ENCODE results near the gene LRRC3B.

The LRRC3B gene

DNA sequence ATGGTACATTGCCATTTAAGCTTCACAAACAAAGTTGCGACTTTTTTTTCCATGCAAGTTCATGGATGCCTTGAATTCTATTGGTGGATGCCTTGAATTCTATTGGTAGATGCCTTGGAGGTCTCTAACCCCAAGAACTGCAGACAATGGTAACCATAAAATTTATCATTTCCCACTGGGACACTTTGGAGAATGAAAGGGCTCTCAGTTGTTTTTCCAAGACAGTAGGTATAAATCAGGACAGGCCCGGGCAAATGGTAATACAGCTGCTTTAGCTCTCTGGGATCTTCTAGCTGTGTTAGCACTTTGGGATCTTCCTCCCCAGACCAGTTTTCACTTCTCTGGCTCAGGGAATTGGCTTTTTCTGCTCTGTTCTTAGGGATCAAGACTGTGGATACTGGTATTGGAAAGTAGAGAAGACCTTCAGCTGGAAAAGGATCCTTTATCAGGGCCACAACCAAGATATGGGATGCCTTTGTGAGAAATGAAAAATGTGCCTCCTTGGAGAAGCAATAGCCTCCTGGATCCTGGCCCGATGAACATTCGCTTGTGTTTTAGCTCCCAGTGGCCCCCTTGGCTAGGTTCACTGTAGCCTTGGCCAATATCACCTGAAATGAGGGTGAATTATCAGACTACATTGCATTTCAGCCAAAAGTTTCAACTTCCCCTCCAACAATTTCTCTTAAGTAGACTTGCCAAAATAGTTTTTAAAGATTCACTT lies 8.3 kb downstream of the LRRC3B start:
- no peak for DNase-seq (ENCODE audit: low read depth in 2 of 2)

DNA sequence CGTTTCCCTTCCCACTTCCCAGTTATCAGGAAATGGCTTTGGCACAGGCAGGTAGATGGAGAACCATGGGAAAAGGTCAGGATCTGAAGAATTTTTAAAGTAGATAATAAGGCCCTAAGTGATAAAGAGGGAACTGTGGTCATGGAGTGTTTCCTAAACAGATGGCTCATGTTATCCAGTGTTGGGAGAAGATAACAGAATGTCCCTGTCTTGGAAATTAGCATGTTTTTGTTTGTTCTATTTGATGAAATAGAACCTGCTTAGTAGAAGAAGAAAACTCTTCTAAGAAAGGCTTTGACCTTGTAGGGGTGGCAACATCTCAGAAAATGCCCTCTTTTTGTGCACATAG lies 8.8 kb downstream of the LRRC3B start:
- no peak for DNase-seq (ENCODE audit: low read depth in 2 of 2)

DNA sequence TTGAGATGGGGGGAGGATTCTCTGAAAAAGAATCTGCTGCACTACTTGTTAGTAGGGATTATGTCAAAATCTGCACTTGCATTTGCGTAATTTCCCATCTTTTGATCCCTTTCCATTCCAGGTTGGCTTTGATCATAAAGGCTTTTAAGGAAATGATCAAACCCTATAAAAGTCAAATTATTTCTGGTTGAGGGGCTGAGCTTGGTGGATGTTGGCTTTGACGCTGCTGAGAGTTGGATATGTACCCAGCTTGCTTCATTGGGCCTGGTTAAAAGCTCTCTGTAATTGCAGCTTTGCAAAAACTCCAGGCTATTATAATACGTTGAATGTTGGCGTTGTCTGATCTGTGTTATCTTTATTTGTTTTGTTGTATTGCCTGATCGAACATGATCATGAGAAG lies 12.0 kb downstream of the LRRC3B start:
- no peak for DNase-seq (ENCODE audit: low read depth in 2 of 2)

DNA sequence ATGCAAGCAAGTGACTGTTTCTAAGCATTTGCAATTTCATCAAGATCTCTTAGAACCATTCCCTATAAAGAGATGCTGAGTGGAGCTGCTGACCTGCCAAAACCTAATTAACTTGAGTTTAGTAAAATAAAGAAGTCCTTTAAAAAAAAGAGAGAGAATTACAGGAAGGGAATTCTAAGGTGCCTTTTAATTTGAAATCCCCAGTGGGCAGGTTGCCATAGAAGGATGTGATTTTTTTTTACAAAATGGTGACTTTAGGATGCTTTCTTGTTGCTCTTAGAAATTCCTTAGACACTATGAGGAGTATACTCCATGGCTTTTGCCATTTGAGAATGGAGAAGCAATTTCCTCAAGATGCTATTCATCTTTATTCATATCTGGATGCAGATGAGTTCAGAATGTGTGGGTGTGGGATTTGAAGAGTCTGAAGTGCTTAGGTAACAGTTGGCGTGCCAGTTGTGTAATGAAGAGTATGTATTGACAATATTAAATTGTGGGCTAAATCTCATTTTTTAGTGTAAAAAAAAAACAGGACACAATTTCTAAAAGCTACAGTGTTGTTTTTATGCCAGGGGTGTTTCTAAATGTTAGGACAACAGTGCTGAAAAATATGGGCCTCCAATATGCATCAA lies 13.6 kb downstream of the LRRC3B start:
- no peak for DNase-seq (ENCODE audit: low read depth in 2 of 2)

DNA sequence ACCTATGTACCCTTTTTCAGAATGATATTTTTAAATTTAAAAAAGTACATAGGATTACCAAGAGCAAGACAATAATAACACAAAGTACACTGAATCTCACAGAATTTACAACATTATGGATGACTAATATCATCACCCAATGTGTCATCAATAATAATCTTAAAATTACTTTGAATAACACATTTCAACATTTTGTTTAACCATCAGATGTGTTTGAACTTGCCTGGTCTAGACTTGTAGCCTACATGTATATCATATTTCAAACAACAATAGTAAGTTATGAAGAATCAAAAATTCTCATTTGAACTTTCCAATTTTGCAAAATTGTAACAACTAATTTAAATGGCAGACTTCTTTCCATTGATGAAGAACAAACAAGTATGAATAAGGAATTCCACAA lies 15.1 kb downstream of the LRRC3B start:
- no peak for DNase-seq (ENCODE audit: low read depth in 2 of 2)

DNA sequence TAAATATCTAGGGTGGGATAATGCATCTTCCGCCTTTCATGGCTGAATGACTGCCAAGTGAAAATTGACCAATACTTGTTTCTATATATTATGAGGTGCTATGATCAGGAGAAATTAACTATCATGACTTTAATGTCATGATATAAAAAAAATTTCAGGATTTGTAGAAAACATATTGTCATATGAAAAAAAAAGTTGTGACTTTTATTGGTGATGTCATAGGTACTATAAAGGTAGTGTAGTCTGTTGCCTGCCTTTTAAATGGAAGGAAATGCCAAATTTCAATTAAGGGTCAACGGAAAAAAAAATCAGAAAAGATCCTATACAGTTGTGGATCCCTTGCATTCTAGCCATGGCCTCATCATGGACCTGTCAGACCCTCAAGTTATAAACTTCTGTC lies 15.5 kb downstream of the LRRC3B start:
- no peak for DNase-seq (ENCODE audit: low read depth in 2 of 2)

DNA sequence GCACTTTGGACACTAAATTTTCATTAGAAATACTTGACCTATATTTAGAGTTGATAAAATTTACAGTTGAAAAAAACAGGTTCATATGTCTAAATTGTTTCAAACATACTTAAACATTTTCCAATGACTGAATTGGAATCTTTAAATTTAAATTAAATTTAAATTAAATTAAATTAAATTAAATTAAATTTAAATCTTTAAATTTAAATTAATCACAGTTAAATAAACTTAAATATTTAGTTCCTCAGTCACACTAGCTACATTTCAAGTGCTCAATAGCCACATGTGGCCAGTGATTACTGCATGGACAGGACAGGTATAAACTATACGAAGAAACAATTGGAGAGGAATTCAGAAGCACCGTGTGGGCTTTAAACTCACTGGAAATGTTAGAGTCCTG lies 16.8 kb downstream of the LRRC3B start:
- no peak for DNase-seq (ENCODE audit: low read depth in 2 of 2)

DNA sequence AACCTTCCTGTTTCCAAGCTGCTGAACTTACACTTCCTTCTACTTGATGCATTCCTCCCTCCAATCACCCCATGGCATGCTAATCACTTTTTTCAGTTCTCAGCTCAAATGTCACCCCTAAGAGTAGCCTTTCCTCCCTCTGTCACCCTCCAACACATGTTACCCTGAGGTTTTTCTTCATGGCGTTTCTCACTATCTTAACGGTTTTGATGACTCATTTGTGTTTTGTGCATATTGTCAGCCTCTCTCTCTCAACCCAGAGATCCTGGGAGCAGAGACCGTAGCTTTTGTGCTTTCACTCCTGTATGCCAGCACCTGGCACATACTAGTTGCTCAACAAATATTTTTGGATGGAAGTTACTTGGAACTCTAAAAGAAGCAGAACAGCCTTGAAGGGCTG lies 24.5 kb downstream of the LRRC3B start:
- DNase-seq (ENCODE audit: low read depth in 2 of 2) = no peak

DNA sequence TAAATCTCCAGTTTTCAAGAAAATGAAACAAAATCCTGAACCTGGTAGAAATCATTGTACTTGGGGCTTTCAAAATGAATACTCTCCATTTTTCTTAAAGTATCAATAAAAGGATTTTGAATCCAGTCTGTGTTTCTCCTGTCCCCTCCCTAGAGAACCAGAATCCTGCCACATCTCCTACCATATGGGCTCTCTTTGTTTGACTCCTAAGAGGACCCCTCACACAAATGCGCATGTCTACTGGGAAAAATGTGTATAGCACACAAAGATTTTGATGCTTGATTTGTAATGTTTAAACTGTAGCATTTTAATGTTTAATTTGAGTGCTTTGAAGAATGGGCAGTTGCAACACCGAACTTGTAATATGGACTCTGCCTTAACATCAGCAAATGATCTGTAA lies 25.9 kb downstream of the LRRC3B start:
- no peak for DNase-seq (ENCODE audit: low read depth in 2 of 2)

DNA sequence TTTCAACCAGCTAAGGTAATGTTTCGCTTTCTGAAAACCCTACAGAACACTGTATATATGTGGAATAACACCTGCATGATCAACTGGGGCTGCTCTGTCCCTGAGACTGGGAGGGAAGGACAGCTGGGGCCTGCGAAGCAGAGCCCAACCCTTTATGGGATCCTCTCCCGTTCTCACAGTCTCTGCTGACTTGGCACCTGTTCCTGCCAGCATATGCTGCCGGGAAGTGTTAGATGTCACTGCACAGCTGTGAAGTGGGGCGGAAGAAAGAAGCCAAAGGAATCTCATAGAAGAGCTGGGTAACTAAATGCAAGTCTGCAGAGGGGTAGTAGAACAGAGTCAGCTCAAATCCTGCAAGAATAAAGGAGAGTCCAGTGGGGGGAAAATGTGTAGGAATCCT lies 29.6 kb downstream of the LRRC3B start:
- no peak for DNase-seq (ENCODE audit: low read depth in 2 of 2)

DNA sequence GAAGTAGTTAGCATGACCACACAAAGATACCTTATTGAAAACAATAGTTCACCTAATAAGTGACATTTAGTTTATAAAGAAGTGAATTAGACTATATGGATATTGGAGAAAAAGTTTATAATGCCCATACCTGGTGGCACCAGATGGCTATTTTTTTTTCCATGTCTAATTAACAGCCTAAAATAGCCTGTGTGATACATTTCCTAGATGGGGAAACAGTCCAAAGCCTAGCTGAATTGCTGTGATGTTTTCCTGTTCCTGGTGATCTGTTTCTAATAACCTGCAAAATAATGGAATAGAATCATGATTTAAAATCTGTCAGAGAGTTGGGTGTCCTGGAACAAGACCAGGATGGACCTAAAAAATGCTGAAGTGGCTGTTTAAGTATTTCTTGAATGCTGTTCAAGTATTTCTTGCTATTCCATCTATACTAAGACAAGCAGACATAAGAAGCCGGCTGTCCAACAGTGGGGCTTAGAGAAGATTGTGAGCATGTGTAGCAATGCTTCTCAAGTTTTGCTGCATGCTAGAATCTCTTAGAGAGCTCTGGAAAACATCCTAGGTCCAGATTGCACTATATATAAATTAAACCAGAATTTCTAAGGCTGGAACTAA lies 31.3 kb downstream of the LRRC3B start:
- no peak for DNase-seq (ENCODE audit: low read depth in 2 of 2)

DNA sequence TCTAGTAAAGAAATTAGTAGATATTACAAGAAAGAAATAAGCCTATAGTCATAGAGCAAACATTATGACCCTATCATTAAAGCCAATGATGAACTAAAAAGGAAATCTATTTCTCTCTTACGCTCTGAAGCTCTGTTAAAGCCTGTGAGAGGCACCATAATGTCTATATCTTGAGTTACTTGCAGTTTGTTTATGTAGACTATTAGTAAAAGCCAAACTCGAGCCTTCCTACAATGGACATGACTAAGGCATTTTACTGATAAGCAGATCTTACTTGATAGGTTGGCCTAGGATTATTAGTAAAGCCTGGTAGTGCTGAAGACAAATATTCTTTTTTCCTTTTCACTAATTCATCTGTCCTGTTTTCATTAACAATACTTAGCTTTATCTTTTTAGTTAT lies 32.7 kb downstream of the LRRC3B start:
- DNase-seq (ENCODE audit: low read depth in 2 of 2) = no peak

DNA sequence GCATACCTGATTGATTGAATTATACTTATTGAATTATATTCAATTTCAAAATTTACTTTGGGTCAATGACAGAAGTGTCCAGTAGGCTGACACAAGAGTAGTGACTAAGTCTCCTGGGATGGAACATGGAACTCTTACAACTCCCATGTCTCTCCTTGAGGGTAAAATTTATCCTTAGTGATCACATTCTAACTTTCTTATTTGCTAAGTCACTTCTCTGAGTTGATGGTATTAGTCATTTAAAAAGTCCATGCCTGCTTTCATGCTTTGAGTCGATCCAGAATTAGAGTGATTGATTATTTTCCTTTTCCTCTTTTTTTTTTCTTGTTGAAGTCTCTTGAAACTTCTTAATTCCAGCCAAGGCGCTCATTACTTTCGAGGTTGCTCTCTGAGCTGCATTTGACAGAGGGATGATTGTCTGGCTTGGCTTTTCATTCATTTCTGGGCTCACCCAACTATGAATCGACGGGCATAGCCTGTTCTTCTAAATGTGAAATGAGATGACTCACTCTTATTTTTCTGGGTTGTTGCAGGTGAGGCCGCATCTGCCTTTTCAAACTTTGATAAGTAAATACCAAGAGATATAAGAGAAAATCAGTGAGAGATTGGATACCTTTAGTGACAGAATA lies 34.9 kb downstream of the LRRC3B start:
- DNase-seq (ENCODE audit: low read depth in 2 of 2) = no peak

DNA sequence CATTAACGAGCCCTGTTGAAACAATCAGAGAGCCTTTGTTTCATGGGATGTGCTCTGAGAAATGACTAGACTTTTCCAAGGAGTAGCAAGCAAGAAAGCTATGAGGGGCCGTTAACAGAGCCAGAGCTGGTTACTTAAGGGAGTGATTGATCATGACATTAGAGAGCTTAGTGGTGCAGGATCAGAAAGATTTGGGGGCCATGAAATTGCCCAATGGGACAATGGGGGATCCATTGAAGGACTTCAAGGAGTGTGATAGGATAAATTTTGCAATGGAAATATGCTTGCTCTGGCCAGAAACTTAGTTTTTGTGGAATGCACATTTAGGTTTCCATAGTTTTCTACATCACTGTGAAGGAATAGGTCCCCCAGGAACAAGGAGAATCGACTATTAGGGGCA lies 45.6 kb downstream of the LRRC3B start:
- no peak for DNase-seq (ENCODE audit: low read depth in 2 of 2)

DNA sequence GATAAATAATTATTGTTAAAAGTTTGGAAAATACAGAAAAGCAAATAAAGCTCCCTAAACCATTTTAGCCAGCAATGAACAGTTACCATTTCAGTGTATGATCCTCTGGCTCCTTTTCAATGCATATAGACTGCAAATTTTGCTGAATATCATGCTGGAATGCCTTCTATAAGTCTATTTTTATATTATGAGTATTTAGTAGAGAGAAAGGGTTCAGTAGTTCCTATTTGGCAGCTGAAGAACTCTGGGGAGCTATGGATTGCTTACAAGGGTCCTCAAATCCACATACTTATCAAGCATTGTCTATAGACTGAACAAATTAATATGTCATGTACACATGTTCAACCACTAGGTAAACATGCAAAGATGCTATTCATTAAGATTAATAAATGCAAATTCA lies 46.1 kb downstream of the LRRC3B start:
- no peak for DNase-seq (ENCODE audit: low read depth in 2 of 2)

DNA sequence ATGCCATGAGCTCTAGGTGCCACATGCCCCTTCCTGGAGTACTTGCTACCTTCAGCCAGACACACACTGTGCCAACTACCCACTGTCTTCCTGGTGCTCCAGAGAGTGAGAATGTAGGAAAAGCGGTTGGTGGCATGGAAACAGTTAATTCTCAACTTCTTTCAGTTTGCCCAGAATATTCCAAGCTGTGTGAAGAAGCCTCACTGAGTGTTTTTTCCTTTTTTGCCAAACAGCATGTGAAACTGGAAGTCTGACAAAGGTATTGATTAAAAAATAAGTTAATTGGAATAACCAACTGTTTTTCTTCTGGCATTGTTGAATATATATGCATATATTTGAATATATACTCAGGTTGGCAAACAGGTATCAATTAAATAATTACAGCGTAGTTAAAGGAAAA lies 52.8 kb downstream of the LRRC3B start:
- no peak for DNase-seq (ENCODE audit: low read depth in 2 of 2)

DNA sequence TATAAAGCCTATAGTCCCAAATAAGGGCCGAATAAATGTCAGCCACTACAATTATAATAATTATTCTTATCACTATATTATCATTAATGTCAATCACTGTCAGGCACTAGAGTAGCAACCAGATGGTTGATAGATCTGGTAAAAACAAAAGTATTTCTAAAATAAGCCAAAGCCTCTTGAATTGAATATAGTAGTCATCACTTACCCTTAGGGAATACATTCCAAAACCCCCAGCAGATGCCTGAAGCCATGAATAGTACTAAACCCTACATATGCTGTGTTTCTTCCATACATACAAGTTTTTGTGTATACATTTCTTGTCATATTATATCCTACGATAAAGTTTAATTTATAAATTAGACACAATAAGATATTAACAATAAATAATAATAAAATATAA lies 59.1 kb downstream of the LRRC3B start:
- no peak for DNase-seq (ENCODE audit: low read depth in 2 of 2)

DNA sequence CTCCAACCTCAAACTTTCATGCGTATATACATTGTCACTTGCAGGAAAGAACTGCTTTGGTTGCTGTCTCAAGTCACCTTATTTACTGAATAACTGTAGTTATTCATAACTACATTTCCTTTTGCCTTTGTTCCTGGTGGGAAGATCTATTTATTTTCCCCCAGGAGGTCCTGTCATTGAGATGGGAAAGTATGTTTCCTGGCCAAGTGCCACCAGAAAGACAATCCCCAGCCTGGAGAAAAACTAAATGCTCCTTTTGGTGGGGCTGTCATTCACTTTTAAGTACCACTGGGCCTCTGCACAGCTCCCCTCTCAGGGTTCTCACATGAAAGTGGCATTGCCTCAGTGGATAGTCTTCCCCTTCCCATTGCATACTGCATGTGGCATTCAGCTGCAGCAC lies 59.8 kb downstream of the LRRC3B start:
- no peak for DNase-seq (ENCODE audit: low read depth in 2 of 2)

DNA sequence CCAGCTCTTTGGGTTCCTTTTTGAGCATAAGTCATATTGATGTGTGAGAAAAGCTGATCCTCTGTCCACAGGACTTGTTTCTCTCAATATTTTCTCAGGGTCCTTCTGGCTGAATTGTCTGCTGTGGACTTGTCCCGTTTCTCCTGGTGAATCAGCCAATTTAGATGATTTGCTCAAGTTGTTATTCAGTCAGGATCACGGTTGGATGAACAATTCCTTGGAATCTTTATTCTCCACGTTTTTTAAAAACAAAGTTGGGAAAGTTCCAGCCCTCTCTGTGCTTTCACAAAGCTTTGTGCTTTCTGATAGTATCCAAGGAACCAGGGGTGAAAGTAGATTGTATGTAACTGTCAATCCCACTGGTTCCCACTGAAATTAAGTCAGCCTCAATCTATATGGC lies 61.3 kb downstream of the LRRC3B start:
- no peak for DNase-seq (ENCODE audit: low read depth in 2 of 2)

DNA sequence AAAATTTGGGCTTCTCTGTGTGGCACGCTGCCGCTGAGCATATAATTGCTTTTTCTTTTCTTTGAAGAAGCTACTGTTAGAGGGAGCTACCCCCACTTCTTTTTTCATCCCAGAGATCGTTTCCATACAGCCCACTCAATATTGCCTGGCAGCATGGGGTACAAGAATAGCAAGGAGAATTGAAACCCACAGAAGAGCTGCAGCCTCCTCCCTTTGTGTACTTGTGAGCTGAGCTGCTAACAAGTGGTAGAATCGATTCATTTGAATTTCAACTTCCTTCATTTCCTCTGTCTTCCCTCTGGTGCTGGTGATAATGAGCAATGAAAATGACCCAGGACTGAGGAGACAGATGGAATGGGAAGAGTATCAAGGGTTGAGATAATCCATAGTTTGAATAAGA lies 64.9 kb downstream of the LRRC3B start:
- no peak for DNase-seq (ENCODE audit: low read depth in 2 of 2)

DNA sequence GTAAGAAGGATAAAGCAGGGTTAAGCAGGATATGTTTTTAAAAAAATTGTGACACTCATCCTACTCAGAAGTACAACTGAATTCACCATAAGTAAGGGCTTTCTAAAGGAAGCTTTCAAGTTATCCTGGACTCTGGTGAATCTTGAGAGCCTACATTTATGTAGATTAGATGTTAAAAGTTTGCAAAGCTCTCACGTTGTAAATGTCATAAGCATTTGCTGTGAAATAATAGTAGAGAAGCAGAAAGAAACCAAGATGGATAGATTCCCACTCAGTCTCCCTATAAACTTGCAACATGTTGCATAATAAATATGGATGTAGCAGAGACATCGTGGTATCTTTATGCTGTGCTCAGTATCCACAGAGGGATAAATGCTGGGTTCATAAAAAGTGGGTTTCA lies 77.0 kb downstream of the LRRC3B start:
- no peak for DNase-seq (ENCODE audit: low read depth in 2 of 2)

DNA sequence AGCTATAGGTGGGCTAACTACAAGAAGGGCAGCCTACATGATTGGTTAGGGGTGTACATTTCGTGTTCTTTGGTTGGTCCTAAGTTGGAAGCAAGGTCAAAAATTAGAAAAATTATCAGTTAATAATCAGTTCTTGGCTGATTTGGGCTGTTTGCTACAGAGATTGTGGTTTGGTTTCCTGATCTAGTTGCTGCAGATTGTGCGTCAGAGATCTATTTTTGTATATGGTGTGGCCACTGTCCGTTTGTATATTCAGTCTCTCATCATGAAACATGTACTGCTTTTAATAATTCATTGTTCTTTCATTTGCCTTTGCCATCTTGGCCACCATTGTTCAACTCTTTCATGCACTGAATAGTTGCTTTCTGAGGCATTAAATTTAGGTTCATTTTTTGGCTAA lies 80.9 kb downstream of the LRRC3B start:
- no peak for DNase-seq (ENCODE audit: low read depth in 2 of 2)

DNA sequence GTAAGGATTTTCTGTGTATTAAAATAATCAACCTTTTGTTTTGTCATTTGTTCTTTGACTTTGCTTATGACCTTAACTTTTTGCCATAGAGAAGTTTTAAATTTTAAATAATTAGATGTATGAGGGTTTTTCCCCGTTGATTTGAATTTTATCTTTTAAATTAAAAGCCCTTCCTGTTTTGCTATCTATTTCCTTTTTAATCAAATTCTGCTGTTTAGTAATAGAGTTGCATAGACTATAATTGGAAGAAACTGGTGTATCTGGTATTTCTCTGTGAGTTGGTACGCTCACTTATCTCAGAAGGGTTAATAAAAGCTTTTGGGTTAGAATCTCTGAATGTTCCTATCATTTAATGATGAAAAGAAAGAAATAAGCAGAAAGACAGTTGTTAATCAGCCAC lies 82.2 kb downstream of the LRRC3B start:
- no peak for DNase-seq (ENCODE audit: low read depth in 2 of 2)
